HG02943 (cell line): ENCODE data around the gene AARSD1.
"Not testable (repeated sequence)": the region's sequence is repeated elsewhere in the genome, so short reads cannot be mapped to it uniquely, and the experiment has no call there.

ENCODE experiments used
- ATAC-seq: cut with Tn5 transposase; IDR thresholded peaks from one replicate; pipeline ENCODE4 v1.9.1; 2021; ENCODE audit warnings: mild to moderate bottlenecking, low read depth, moderate library complexity; ENCODE audit not compliant: unreplicated experiment

Gene AARSD1, protein sequence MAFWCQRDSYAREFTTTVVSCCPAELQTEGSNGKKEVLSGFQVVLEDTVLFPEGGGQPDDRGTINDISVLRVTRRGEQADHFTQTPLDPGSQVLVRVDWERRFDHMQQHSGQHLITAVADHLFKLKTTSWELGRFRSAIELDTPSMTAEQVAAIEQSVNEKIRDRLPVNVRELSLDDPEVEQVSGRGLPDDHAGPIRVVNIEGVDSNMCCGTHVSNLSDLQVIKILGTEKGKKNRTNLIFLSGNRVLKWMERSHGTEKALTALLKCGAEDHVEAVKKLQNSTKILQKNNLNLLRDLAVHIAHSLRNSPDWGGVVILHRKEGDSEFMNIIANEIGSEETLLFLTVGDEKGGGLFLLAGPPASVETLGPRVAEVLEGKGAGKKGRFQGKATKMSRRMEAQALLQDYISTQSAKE

DNA sequence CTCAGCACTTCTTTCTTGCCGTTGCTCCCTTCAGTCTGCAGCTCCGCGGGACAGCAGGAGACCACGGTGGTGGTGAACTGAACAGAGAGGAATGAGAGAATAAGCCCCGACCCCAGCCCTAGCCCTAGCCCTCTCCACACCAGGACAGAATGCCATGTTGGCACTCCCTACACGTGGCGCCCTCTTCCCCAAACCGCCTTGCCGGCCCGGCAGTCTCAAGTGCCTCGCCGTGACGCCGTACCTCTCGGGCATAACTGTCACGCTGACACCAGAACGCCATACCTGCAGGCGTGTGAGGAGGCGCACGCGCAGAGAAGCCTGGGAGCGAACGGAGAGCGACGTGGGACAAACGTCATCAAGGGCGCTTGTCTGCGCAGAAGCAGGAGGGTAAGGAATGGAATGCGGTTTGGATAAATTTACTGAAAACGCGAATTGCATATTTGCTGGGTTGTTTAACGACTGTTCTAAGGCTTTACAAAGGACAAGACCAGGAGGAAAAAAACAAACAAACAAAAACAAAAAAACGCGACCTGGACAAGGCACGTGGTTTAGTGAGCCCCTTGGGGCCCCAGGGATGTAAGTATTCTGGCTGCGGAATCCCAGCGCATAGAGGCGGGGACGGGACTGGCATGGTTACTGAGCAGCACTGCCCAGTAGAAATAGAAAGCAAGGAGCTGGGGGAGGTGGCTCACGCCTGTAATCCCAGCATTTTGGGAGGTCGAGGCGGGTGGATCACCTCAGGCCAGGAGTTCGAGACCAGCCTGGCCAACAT, at the start of gene AARSD1:
Gene AARSD1 (minus strand): TSS at position 294 of the 772 bp plus-strand sequence. CDS start 14 bp downstream, at position 280.
- peak; percentile 66 for ATAC-seq

DNA sequence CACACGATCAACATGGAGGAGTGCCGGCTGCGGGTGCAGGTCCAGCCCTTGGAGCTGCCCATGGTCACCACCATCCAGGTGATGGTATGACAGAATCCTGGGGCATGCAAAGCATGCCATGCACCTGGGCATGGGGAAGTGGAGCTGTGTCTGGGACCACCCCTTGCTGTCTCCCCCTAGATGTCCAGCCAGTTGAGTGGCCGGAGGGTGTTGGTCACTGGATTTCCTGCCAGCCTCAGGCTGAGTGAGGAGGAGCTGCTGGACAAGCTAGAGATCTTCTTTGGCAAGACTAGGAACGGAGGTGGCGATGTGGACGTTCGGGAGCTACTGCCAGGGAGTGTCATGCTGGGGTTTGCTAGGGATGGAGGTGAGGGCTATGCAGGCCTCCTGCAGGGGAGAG, 49.0 kb upstream of the AARSD1 start:
- no peak for ATAC-seq

GRCh38 chr17:43011728-43012472, 47.6 kb upstream of the AARSD1 start:
- no peak for ATAC-seq

DNA sequence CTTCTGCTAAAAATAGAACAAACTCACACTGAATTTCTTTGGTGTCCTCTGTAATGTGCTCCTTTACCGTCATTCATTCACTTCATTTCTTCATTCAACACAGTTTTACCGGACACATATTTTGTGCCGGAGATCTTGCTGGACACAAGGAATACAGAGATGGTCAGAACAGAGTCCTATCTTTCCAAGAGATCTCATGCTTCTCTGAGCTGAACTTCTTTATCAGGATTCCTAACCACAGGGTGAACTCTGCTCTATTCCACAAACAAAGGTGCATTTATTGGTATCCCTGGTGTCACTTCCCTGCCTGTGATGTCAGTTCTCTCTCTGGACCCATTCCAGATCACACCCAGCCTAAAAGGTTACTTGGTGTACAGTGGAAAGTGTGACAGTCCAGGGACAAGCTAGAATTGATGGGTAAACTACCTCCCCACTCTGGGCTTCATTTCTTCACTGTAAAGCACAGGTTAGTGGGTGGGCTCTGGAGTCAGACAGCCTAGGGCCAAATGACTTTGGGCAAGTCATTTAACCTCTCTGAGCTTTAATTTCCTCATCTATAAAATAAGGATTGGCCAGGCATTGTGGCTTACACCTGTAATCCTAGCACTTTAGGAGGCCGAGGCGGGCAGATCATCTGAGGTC, 46.5 kb upstream of the AARSD1 start:
- ATAC-seq: no peak

- no peak for ATAC-seq
Observed at GRCh38 chr17:43006639-43007551, 42.6 kb upstream of the AARSD1 start, which contains the start of gene IFI35. IFI35 (plus strand) TSS chr17:43006784; CDS start chr17:43006948, 164 bp downstream.

GRCh38 chr17:43003542-43004172, 39.4 kb upstream of the AARSD1 start:
- ATAC-seq: no peak

DNA sequence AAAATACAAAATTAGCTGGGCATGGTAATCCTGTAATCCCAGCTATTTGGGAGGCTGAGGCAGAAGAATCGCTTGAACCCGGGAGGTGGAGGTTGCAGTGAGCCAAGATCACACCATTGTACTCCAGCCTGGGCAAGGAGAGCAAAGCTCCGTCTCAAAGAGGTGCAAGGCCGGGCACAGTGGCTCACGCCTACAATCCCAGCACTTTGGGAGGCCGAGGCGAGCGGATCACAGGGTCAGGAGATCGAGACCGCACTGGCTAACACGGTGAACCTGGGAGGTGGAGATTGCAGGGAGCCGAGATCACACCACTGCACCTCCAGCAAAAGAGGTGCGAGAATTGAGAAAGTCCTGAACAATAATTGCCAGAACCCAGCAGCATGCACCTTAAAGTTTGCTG, 36.6 kb upstream of the AARSD1 start:
- not testable (repeated sequence) for ATAC-seq

DNA sequence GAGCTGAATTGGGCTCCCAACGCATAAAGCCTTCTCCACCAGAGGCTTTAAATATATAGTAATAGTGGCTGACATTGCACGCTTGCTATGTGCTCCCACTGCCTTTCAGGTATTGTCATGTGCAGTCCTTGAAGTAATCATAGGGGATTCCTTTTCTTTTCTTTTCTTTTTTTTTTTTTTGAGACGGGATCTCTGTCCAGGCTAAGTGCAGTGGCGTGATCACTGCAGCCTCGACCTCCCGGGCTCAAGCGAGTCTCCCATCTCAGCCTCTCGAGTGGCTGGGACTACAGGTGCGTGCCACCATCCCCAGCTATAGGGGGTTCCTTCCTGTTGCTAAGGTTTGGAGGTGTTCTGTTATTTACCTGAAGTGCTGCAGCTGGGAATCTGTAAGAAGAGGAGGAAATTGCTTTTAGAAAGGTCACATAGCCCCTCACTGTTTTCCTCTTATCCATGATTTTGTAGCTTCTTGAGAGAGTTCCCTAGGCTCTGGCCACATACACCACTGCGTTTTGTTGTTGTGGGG, 34.8 kb upstream of the AARSD1 start:
- ATAC-seq: no peak

DNA sequence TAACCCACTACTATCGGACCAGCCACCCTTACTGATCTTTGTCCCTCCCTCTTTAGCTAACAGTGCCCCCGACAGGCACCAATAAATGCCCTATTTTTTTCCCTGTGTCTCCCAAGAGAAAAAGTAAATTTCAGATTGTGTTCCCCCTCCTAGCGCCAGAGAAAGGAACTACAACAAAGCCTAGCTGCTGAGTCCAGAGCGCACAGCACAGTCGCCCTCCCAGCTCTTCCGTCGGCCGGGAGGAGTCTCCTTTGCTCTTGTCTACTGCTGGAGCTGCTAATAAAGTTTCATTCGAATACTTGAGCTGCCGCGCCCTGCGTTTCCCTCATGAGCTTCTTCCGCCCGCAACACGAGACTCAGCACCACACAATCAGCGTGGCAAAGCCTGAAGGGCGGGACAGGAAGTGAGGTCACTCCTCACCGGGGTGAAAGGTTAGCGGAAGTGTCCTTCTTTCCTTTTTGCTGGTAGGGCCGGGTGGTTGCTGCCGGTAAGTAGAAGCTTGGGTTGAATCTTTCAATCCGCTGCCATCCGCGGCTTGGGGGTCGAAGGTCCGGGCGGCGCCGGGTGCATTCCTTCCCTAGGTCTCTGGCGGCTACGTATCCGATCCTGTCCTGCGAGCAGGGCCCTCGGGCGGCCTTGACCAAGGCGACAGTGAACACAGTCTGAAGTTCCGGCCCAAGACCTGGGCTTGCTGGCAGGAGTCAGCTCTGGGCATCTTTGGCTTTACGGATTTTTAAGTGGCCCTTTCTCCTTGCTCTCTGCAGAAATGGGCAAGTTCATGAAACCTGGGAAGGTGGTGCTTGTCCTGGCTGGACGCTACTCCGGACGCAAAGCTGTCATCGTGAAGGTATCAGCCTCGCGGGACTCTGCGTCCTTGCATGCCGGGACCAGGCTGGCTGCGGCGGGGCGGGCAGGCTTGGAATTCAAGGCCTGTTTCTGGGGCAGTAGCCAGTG, 34.0 kb upstream of the AARSD1 start, which contains the start of gene RPL27:
Gene RPL27 (plus strand): TSS at position 436 of the 955 bp plus-strand sequence. CDS start 332 bp downstream, at position 768.
- peak; percentile 87 for ATAC-seq

DNA sequence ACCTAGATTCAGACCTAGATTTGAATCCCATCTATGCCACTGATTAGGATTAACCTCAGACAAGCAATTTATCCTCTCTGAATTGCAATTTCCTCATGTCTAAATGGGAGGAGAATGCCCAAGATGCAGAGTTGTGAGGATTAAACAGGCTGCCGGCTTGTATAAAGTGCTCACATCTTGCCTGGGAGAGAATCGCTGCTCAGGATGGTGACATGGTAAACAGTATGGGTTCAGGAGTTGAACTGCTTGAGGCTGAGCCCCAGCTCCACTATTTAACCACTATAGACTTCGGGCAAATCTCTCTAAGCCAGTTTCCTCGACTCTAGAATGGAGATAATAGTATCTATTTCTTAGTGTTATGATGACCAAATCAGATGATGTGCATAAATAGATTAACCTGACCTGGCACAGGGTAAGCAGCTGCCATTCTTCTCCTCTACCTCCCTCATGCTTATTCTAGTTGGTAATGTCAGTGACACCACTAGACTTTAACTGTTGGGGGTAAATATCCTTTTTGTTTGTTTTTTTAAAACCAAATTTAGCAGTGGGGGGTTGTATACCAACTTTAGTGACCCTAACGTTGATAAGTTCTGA, 33.2 kb upstream of the AARSD1 start:
- no peak for ATAC-seq

DNA sequence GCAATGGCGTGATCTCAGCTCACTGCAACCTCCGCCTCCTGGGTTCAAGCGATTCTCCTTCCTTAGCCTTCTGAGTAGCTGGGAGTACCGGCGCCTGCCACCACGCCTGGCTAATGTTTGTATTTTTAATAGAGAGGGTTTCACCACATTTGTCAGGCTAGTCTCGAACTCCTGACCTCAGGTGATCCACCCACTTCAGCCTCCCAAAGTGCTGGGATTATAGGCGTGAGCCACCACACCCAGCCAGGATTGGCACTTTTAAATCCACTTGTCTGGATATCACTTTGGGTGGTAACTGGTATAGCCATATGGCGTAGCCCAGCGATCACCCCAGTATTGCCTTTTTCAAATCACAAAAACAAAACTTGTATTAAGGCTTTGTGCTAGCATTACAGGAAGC, 29.7 kb upstream of the AARSD1 start:
- not testable (repeated sequence) for ATAC-seq

- no peak for ATAC-seq
Observed at GRCh38 chr17:42992872-42993271, 28.6 kb upstream of the AARSD1 start.

DNA sequence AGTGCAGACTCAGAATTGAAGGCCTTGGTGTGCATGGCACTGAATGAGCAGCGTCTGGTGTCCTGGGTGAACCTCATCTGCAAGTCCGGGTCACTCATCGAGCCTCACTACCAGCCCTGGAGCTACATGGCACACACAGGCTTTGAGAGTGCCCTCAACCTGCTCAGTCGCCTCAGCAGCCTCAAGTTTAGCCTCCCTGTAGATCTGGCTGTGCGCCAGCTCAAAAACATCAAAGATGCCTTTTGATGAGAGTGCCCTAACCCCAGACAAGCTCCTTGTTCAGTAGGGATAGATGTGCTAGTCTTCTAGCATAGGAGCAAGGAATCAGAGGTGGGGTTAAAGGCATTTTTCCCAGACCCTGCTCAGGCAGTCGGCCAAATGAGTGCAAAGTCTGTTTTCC, 27.2 kb upstream of the AARSD1 start:
- ATAC-seq: no peak

DNA sequence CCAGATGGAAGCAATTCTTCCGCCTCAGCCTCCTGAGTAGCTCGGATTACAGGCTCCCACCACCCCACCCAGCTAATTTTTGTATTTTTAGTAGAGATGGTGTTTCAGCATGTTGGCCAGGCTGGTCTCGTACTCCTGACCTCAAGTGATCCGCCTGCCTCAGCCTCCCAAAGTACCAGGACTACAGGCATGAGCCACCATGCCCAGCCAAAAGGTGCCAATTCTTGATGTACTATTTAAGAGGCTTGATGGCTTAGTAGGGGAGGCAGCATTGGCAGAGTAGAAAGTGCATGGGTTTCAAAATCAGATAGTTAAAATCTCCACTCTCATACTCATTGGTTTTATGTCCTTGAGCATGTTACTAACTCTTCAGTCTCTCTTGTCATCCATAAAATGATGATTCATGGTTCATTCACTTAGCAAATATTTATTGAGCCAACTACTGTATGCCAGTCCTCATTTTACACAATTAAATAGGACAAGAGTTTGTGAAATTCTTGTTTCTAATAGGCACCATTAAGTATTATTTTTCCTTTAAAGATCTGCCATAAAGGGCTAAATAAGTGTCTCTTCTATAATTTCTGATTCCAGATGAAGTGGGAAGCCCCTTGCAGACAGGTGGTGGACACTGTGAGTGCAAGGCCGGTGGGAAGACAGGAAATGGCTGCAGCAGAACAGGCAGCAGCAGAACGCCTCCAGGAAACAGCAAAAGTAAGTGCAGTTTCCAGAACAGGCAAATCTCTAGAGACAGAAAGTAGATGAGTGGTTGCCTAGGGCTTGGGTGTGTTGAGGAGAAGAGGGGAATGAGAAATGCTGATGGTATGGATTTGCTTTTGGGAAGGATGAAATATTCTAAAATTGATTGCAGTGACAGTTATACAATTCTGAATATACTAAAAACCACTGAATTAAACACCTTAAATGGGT, 25.7 kb upstream of the AARSD1 start:
- ATAC-seq: no peak

DNA sequence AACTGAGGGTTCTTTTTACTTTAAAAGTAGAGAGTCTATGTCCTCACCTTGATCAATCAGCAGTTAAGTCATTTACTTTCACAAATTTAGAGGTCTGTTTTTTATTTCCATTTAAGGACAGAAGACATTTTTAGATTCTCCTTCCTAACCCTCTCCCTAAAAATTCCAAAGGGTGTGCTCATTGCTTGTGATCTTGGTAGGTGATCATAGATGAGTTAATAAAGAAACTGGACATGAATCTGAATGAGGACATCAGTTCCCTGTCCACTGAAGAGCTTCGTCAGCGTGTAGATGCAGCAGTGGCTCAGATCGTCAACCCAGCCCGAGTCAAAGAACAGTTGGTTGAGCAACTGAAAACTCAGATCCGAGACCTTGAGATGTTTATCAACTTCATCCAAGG, 24.9 kb upstream of the AARSD1 start:
- no peak for ATAC-seq

GRCh38 chr17:42985225-42985624, 21.0 kb upstream of the AARSD1 start:
- no peak for ATAC-seq
